ENCODE results near the gene MAPK1. TPM values are rescaled to one million over a fixed set of nuclear protein-coding genes. Genes with fewer than 3 reads are reported as not detected.

MAPK1 gene
- total and polyA plus RNA-seq, 2 donors (not counting 1 experiment from before 2014, with no cell fraction given): 53.8 to 133 TPM

- Histone ChIP-seq H3K4me1 (ENCODE audit: control insufficient read depth, extremely low read depth, insufficient read depth, low read length) (peaks cover 3% of the 10 kb centered on the region), H3K9ac (ENCODE audit: insufficient read depth, low read length) (no peak overlapping the region), H3K4me2 (ENCODE audit: extremely low read depth, insufficient read depth, low read length) (no peak overlapping the region), H3K27ac (ENCODE audit: insufficient read depth, low read length) (no peak overlapping the region), H3K79me2 (ENCODE audit: control insufficient read depth, insufficient read depth, low read length) (no peaks in the 10 kb centered on the region), H3K27me3 (ENCODE audit: control insufficient read depth, insufficient read depth, low read length) (no peaks in the 10 kb centered on the region), H3K9me3 (ENCODE audit: control insufficient read depth, insufficient read depth, low read depth, low read length) (no peaks in the 10 kb centered on the region), H2AFZ (ENCODE audit: low read length) (no peak overlapping the region), H4K20me1 (ENCODE audit: control insufficient read depth, extremely low read depth, insufficient read depth, low read length) (no peaks in the 10 kb centered on the region), H3K36me3 (ENCODE audit: control insufficient read depth, insufficient read depth, low read length) (no peaks in the 10 kb centered on the region), H3K4me3 (replicated peaks in 1 of 4; ENCODE audit: control extremely low read depth in 1 of 4, insufficient read depth in 1 of 4, low read depth in 3 of 4, low read length in 4 of 4) (no peak overlapping the region)
- DNase-seq (ENCODE audit: low read depth in 2 of 2): no peak
- no peak for TF ChIP-seq CTCF (conservative IDR thresholded peaks at IDR 0.05 in 1 of 2, IDR thresholded peaks at IDR 0.05 in 1 of 2; ENCODE audit: low read depth in 1 of 2, low read length in 2 of 2)
- TF ChIP-seq EZH2 (IDR thresholded peaks at IDR 0.05; ENCODE audit: low read length, missing control alignments): no peak
Measured at GRCh38 chr22:21714786-21715185, 152.7 kb downstream of the MAPK1 start.

GRCh38 chr22:21714059-21714770 is 153.2 kb downstream of the MAPK1 start:
- Histone ChIP-seq H2AFZ (ENCODE audit: low read length) (no peak overlapping the region), H3K9me3 (ENCODE audit: control insufficient read depth, insufficient read depth, low read depth, low read length) (no peaks in the 10 kb centered on the region), H3K9ac (ENCODE audit: insufficient read depth, low read length) (no peak overlapping the region), H3K4me1 (ENCODE audit: control insufficient read depth, extremely low read depth, insufficient read depth, low read length) (peaks cover 4% of the 10 kb centered on the region), H3K4me3 (replicated peaks in 1 of 4; ENCODE audit: control extremely low read depth in 1 of 4, insufficient read depth in 1 of 4, low read depth in 3 of 4, low read length in 4 of 4) (no peak overlapping the region), H4K20me1 (ENCODE audit: control insufficient read depth, extremely low read depth, insufficient read depth, low read length) (no peaks in the 10 kb centered on the region), H3K27me3 (ENCODE audit: control insufficient read depth, insufficient read depth, low read length) (no peaks in the 10 kb centered on the region), H3K27ac (ENCODE audit: insufficient read depth, low read length) (no peak overlapping the region), H3K4me2 (ENCODE audit: extremely low read depth, insufficient read depth, low read length) (no peak overlapping the region), H3K79me2 (ENCODE audit: control insufficient read depth, insufficient read depth, low read length) (no peaks in the 10 kb centered on the region), H3K36me3 (ENCODE audit: control insufficient read depth, insufficient read depth, low read length) (no peaks in the 10 kb centered on the region)
- TF ChIP-seq CTCF (conservative IDR thresholded peaks at IDR 0.05 in 1 of 2, IDR thresholded peaks at IDR 0.05 in 1 of 2; ENCODE audit: low read depth in 1 of 2, low read length in 2 of 2): no peak
- no peak for TF ChIP-seq EZH2 (IDR thresholded peaks at IDR 0.05; ENCODE audit: low read length, missing control alignments)
- DNase-seq (ENCODE audit: low read depth in 2 of 2): no peak

GRCh38 chr22:21713428-21714058 is 153.9 kb downstream of the MAPK1 start:
- H3K4me3 ChIP-seq (replicated peaks in 1 of 4; ENCODE audit: control extremely low read depth in 1 of 4, insufficient read depth in 1 of 4, low read depth in 3 of 4, low read length in 4 of 4): no peak overlapping the region
- peak overlapping the region; percentile 68 for H2AFZ ChIP-seq (ENCODE audit: low read length)
- no peaks in the 10 kb centered on the region for H4K20me1 ChIP-seq (ENCODE audit: control insufficient read depth, extremely low read depth, insufficient read depth, low read length)
- H3K9ac ChIP-seq (ENCODE audit: insufficient read depth, low read length): no peak overlapping the region
- TF ChIP-seq CTCF (conservative IDR thresholded peaks at IDR 0.05 in 1 of 2, IDR thresholded peaks at IDR 0.05 in 1 of 2; ENCODE audit: low read depth in 1 of 2, low read length in 2 of 2): no peak
- H3K36me3 ChIP-seq (ENCODE audit: control insufficient read depth, insufficient read depth, low read length): no peaks in the 10 kb centered on the region
- peak overlapping the region; percentile 46 for H3K4me2 ChIP-seq (ENCODE audit: extremely low read depth, insufficient read depth, low read length)
- no peaks in the 10 kb centered on the region for H3K9me3 ChIP-seq (ENCODE audit: control insufficient read depth, insufficient read depth, low read depth, low read length)
- no peaks in the 10 kb centered on the region for H3K79me2 ChIP-seq (ENCODE audit: control insufficient read depth, insufficient read depth, low read length)
- no peaks in the 10 kb centered on the region for H3K27me3 ChIP-seq (ENCODE audit: control insufficient read depth, insufficient read depth, low read length)
- peaks cover 4% of the 10 kb centered on the region for H3K4me1 ChIP-seq (ENCODE audit: control insufficient read depth, extremely low read depth, insufficient read depth, low read length)
- H3K27ac ChIP-seq (ENCODE audit: insufficient read depth, low read length): no peak overlapping the region
- no peak for DNase-seq (ENCODE audit: low read depth in 2 of 2)

Data from fibroblast of lung (primary cell).